CD4-positive, alpha-beta T cell treated with Interleukin-6 for 4 hours (primary cell): ENCODE measurements around the gene NSUN5.
"Not testable (repeated sequence)": the region's sequence is repeated elsewhere in the genome, so short reads cannot be mapped to it uniquely, and the experiment has no call there.

ENCODE experiments used
- DNase-seq: peaks from one replicate; pipeline ENCODE4 v3.0.0-alpha.2; 2020; ENCODE audit warnings: mixed read lengths

NSUN5 gene

GRCh38 chr7:73267813-73268212, 40.8 kb downstream of the NSUN5 start:
- DNase-seq, result not testable (repeated sequence)

- not testable (repeated sequence) for DNase-seq
These were observed 41.8 kb downstream of the NSUN5 start for GRCh38 chr7:73266719-73267368.

DNA sequence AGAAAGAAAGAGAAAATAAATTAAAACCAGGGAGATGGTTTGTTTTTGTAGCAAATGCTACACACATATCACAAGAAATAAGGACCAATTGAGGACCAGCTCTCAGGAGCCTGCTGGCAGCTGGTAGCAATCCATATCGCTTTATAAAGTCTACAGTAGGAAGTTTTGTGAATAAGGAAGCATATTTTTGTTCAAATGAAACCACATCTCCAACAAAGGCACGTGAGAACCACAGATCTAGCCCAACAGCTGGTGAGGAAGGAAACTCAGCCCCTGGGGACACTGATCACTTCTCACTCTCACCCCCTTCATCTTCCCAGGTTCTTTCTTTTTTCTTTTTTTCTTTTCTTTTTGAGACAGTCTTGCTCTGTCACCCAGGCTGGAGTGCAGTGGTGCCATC, 46.2 kb downstream of the NSUN5 start:
- DNase-seq, result not testable (repeated sequence)
